HG02623 (cell line): Measurements from ENCODE around the gene ROBO3.

Experiments
- ATAC-seq: cut with Tn5 transposase; IDR thresholded peaks from one replicate; pipeline ENCODE4 v1.9.1; 2021; ENCODE audit warnings: moderate library complexity; ENCODE audit not compliant: unreplicated experiment

ROBO3 gene

GRCh38 chr11:124844664-124845079, 20.6 kb upstream of the ROBO3 start:
- ATAC-seq = no peak

GRCh38 chr11:124846070-124846673, 19.1 kb upstream of the ROBO3 start:
- ATAC-seq = no peak

- ATAC-seq = no peak
Observed at GRCh38 chr11:124859171-124859570, 6.1 kb upstream of the ROBO3 start.

GRCh38 chr11:124861670-124862069, 3.6 kb upstream of the ROBO3 start:
- no peak for ATAC-seq

- no peak for ATAC-seq
Observed at GRCh38 chr11:124863137-124863825, 2.0 kb upstream of the ROBO3 start.

- no peak for ATAC-seq
Observed at GRCh38 chr11:124863826-124864165, 1.4 kb upstream of the ROBO3 start.

- no peak for ATAC-seq
Observed at GRCh38 chr11:124864176-124864891, 898 bp upstream of the ROBO3 start.

GRCh38 chr11:124864892-124865180, 396 bp upstream of the ROBO3 start:
- no peak for ATAC-seq

GRCh38 chr11:124865902-124866851, 945 bp downstream of the ROBO3 start:
- ATAC-seq = no peak

GRCh38 chr11:124867700-124868099, 2.5 kb downstream of the ROBO3 start:
- ATAC-seq = no peak

GRCh38 chr11:124868331-124869274, 3.4 kb downstream of the ROBO3 start:
- ATAC-seq = no peak

- no peak for ATAC-seq
Observed at GRCh38 chr11:124869331-124869730, 4.1 kb downstream of the ROBO3 start.

- no peak for ATAC-seq
Observed at GRCh38 chr11:124869856-124870387, 4.7 kb downstream of the ROBO3 start.

- ATAC-seq = no peak
Observed at GRCh38 chr11:124870430-124870829, 5.2 kb downstream of the ROBO3 start.

GRCh38 chr11:124872280-124872679, 7.0 kb downstream of the ROBO3 start:
- ATAC-seq = no peak

- ATAC-seq = no peak
Observed at GRCh38 chr11:124872741-124873140, 7.5 kb downstream of the ROBO3 start.

- ATAC-seq = no peak
Observed at GRCh38 chr11:124873951-124874350, 8.7 kb downstream of the ROBO3 start.

GRCh38 chr11:124874571-124875255, 9.5 kb downstream of the ROBO3 start:
- ATAC-seq = no peak

GRCh38 chr11:124875401-124875800, 10.2 kb downstream of the ROBO3 start:
- no peak for ATAC-seq
